GM23338 (cell line): ENCODE measurements around the gene DHRS3. TPM values are rescaled to one million over a fixed set of nuclear protein-coding genes. Genes with fewer than 3 reads are reported as not detected.

Source experiments
- ATAC-seq: fragments of 200-7000 bp; cut with Tn5 transposase; 3 replicates; pipeline ENCODE4 v1.9.1; 2020
- DNase-seq: peaks from one replicate; pipeline ENCODE4 v3.0.0-alpha.2; 2015; ENCODE audit warnings: low spot score
- H2AFZ ChIP-seq: fragments of 200-600 bp; sonication (generic); 2 replicates; pipeline ENCODE4 v1.8.0; 2016; ENCODE audit warnings: antibody characterized with exemption, mild to moderate bottlenecking, moderate library complexity
- H3F3A ChIP-seq: fragments of 200-600 bp; sonication (generic); replicated peaks from 2 replicates; pipeline ENCODE4 v1.8.0; 2017; ENCODE audit warnings: antibody characterized with exemption, mixed run types, low read depth
- H3K27ac ChIP-seq: fragments of 200-600 bp; sonication (generic); 2 replicates; pipeline ENCODE4 v1.6.1; 2016; ENCODE audit warnings: low read depth
- H3K27me3 ChIP-seq: fragments of 200-600 bp; sonication (generic); 2 replicates; pipeline ENCODE4 v1.8.0; 2016; ENCODE audit warnings: mild to moderate bottlenecking, mixed run types, moderate library complexity; ENCODE audit not compliant: insufficient read depth
- H3K36me3 ChIP-seq: fragments of 200-600 bp; sonication (generic); 2 replicates; pipeline ENCODE4 v1.8.0; 2016; ENCODE audit warnings: mild to moderate bottlenecking; ENCODE audit not compliant: insufficient read depth
- H3K4me1 ChIP-seq: fragments of 200-600 bp; sonication (generic); 2 replicates; pipeline ENCODE4 v1.8.0; 2016; ENCODE audit warnings: mild to moderate bottlenecking, moderate library complexity; ENCODE audit not compliant: insufficient read depth
- H3K4me2 ChIP-seq: fragments of 200-600 bp; sonication (generic); 2 replicates; pipeline ENCODE4 v1.7.1; 2017; ENCODE audit warnings: mixed run types
- H3K4me3 ChIP-seq: fragments of 200-600 bp; sonication (generic); 2 replicates; pipeline ENCODE4 v1.6.1; 2016; ENCODE audit warnings: mixed run types
- H3K79me2 ChIP-seq: fragments of 200-600 bp; sonication (generic); replicated peaks from 2 replicates; pipeline ENCODE4 v1.8.0; 2017; ENCODE audit warnings: mild to moderate bottlenecking; ENCODE audit not compliant: insufficient read depth
- H3K9me2 ChIP-seq: fragments of 200-600 bp; sonication (generic); 2 replicates; pipeline ENCODE4 v1.8.0; 2017; ENCODE audit not compliant: insufficient read depth
- H4K20me1 ChIP-seq: fragments of 200-600 bp; sonication (generic); replicated peaks from 2 replicates; pipeline ENCODE4 v1.8.0; 2017; ENCODE audit warnings: mild to moderate bottlenecking; ENCODE audit not compliant: insufficient read depth
- H3K27ac Mint-ChIP-seq: 2 replicates; pipeline ENCODE4 v1.8.0; 2020; ENCODE audit warnings: inconsistent platforms, mild to moderate bottlenecking, moderate library complexity, mixed read lengths
- H3K27me3 Mint-ChIP-seq: 3 replicates; pipeline ENCODE4 v1.8.0; 2022; ENCODE audit warnings: low read depth, mild to moderate bottlenecking, moderate library complexity, mixed read lengths, inconsistent platforms; ENCODE audit not compliant: insufficient read depth, poor library complexity
- H3K36me3 Mint-ChIP-seq: 3 replicates; pipeline ENCODE4 v1.8.0; 2021; ENCODE audit warnings: low read depth, mild to moderate bottlenecking, inconsistent platforms, moderate library complexity, mixed read lengths
- H3K4me1 Mint-ChIP-seq: 3 replicates; pipeline ENCODE4 v1.8.0; 2020; ENCODE audit warnings: mild to moderate bottlenecking, inconsistent platforms, mixed read lengths
- H3K4me3 Mint-ChIP-seq: 3 replicates; pipeline ENCODE4 v1.8.0; 2021; ENCODE audit warnings: moderate library complexity, mild to moderate bottlenecking, inconsistent platforms, mixed read lengths
- H3K9me3 Mint-ChIP-seq: 3 replicates; pipeline ENCODE4 v1.8.0; 2020; ENCODE audit warnings: moderate library complexity, mild to moderate bottlenecking, inconsistent platforms, mixed read lengths
- CREB1 ChIP-seq: fragments of 250-450 bp; sonication (Bioruptor Pico); IDR thresholded peaks from 2 replicates; pipeline ENCODE4 v1.5.0; 2020; ENCODE audit warnings: low read depth, mild to moderate bottlenecking, moderate library complexity
- EZH2 ChIP-seq: fragments of 200-600 bp; sonication (generic); IDR thresholded peaks from one replicate; pipeline ENCODE4 v1.8.0; 2017; ENCODE audit warnings: antibody characterized with exemption, mild to moderate bottlenecking, low read depth; ENCODE audit not compliant: unreplicated experiment
- EZH2phosphoT487 ChIP-seq: fragments of 200-600 bp; sonication (generic); IDR thresholded peaks from one replicate; pipeline ENCODE4 v1.8.1; 2018; ENCODE audit warnings: antibody characterized with exemption; ENCODE audit not compliant: unreplicated experiment
- JUNB ChIP-seq: IDR thresholded peaks from one replicate; pipeline ENCODE4 v1.6.1; 2016; ENCODE audit warnings: antibody characterized with exemption; ENCODE audit not compliant: unreplicated experiment
- NANOG ChIP-seq: IDR thresholded peaks from 2 replicates; pipeline ENCODE4 v1.6.1; 2016; ENCODE audit warnings: antibody characterized with exemption, borderline replicate concordance
- POLR2AphosphoS5 ChIP-seq: IDR thresholded peaks from 2 replicates; pipeline ENCODE4 v1.6.1; 2016; ENCODE audit warnings: antibody characterized with exemption, low read depth
- ZNF114 ChIP-seq: fragments of 250-450 bp; sonication (Bioruptor Pico); IDR thresholded peaks from 2 replicates; pipeline ENCODE4 v1.5.0; 2020; ENCODE audit warnings: mild to moderate bottlenecking, moderate library complexity
- ZNF331 ChIP-seq: fragments of 250-450 bp; sonication (Bioruptor Pico); IDR thresholded peaks from 2 replicates; pipeline ENCODE4 v1.5.0; 2020; ENCODE audit warnings: low read depth, mild to moderate bottlenecking, moderate library complexity
- polyA plus RNA-seq: library from polyadenylated mRNA; unstranded; fragments of >200 nt; fragmentation: Nextera tagmentation; extraction: Ambion mirVana; gene quantifications from 2 replicates; pipeline ENCODE4 v1.2.1, GENCODE V29; 2016
- total RNA-seq: library from RNA; depleted of rRNA; stranded (reverse); fragments of >200 nt; shearing (Covaris generic); gene quantifications from 2 replicates; pipeline ENCODE4 v1.2.3, GENCODE V29; 2014
- TF ChIP-seq, protein P1 (sequence below): fragments of 250-450 bp; sonication (Bioruptor Pico); IDR thresholded peaks from 2 replicates; pipeline ENCODE4 v1.5.0; 2020; ENCODE audit warnings: mild to moderate bottlenecking, moderate library complexity
- TF ChIP-seq, protein P2 (sequence below): IDR thresholded peaks from one replicate; pipeline ENCODE4 v1.6.1; 2018; ENCODE audit warnings: antibody characterized with exemption; ENCODE audit not compliant: unreplicated experiment

The DHRS3 gene
- total and polyA plus RNA-seq, 2 experiments from 2014 or later: 21.0 to 26.0 TPM

DNA sequence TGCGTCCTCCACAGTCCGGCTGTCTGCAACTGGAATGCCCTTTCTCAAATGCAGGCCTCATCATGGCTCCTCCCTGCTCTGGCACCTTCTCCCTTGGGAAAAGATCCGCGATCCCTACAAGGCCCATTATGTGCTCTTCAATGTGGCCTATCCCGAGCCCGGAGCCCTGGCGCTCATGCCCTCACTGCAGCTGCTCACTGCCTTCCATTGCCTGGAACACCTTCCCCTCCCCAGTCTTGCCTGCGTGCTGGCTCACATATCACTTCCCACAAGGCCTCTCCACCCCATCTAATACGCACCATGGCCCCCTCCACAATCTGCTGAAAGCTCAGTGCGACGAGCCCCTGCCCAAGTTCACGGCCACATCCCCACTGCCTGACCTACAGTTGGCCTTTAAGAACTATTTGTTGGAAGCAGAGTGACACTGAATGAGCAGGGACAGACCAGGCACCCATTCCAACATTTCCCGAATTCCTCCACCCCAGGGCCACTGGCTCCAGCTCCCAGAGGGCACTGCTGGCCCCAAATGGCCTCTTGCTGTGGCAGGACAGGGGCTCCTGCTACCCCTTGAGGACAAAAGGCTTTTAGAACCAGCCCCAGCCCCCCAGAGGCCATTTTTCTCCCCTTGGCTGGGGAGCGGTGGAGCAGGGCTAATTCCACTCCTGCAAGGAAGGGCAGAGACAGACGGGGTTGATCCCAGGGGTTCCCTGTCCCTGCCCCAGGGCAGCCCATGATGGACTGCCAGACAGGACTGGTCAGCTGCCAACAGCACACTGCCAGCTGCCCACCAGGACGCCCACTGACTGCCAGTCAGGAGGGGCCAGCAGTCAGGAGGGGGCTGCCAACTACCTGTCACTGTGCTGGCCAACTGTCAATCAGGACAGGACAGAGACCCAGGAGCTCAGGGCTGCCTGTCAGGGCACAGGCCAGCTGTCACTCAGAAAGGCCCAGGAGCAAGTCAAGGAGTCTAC is 64.8 kb downstream of the DHRS3 start:
- TF ChIP-seq EZH2phosphoT487: no peak
- TF ChIP-seq EZH2: no peak
- TF ChIP-seq ZNF114: no peak
- Histone ChIP-seq H3K4me3 (no peak overlapping the region), H3K79me2 (no peaks in the 10 kb centered on the region), H3K9me2 (no peaks in the 10 kb centered on the region), H2AFZ (peak overlapping the region; percentile 52; the same call in 1 of the 2 replicates), H3F3A (no peaks in the 10 kb centered on the region), H3K27ac (no peak overlapping the region), H3K4me2 (no peak overlapping the region), H3K27me3 (no peaks in the 10 kb centered on the region), H3K36me3 (no peaks in the 10 kb centered on the region), H4K20me1 (no peaks in the 10 kb centered on the region), H3K4me1 (peaks cover 4% of the 10 kb centered on the region; the same call in 1 of the 2 replicates)
- DNase-seq (peak; percentile 27), ATAC-seq (peak; percentile 17)
- H3K9me3 Mint-ChIP-seq: peaks cover 13% of the 10 kb centered on the region
- H3K27me3 Mint-ChIP-seq: peaks cover 5% of the 10 kb centered on the region
- no peak overlapping the region for H3K27ac Mint-ChIP-seq
- H3K36me3 Mint-ChIP-seq: peaks cover 13% of the 10 kb centered on the region
- no peak overlapping the region for H3K4me3 Mint-ChIP-seq
- H3K4me1 Mint-ChIP-seq: peaks cover 18% of the 10 kb centered on the region

DNA sequence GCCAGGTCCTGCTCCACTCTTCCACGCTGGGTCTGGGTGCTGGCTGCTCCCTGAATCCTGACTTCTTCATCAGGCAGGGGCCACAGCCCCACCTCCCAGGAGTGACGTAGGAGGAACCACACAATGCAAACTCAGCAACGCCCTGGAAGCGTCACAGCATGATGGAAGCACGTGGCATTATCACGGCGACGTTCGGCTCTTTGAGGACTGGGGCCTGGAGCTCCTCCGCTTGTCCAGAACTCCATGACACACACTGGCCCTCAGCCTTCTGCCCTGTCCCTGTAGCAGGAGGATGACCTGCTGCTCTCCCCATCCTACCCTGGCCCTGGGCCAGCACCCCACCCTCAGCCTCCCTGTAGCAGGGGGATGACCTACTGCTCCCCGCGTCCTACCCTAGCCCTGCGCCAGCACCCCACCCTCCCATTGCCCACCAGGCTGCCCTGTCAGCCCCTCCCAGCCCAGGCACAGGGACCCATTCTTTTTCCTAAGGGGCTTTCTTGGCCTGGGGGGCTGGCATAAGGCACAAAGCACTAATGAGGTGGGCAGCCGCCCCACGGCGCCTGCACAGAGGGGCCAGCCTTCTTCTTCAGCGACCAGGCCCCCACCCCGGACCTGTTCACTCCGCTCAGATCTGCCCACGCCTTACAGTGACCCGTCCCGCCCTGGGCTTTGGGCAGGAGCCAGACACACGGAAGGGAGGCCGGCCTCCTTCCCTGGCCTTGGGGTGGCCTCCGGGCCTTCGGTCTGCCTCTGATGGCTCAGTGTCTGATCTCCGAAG is 65.7 kb downstream of the DHRS3 start:
- Histone ChIP-seq H3K9me2 (no peaks in the 10 kb centered on the region), H3K79me2 (no peaks in the 10 kb centered on the region), H4K20me1 (no peaks in the 10 kb centered on the region), H3K27me3 (no peaks in the 10 kb centered on the region), H3K4me3 (no peak overlapping the region), H3K36me3 (no peaks in the 10 kb centered on the region), H2AFZ (no peak overlapping the region), H3F3A (no peaks in the 10 kb centered on the region), H3K4me2 (no peak overlapping the region), H3K4me1 (peaks cover 4% of the 10 kb centered on the region; the same call in 1 of the 2 replicates), H3K27ac (no peak overlapping the region)
- Mint-ChIP-seq H3K9me3 (peaks cover 9% of the 10 kb centered on the region), H3K27me3 (peaks cover 15% of the 10 kb centered on the region), H3K4me3 (no peak overlapping the region), H3K4me1 (peaks cover 20% of the 10 kb centered on the region), H3K27ac (no peak overlapping the region), H3K36me3 (peaks cover 9% of the 10 kb centered on the region)
- no peak for DNase-seq
- ATAC-seq: no peak
- TF ChIP-seq, protein P1, sequence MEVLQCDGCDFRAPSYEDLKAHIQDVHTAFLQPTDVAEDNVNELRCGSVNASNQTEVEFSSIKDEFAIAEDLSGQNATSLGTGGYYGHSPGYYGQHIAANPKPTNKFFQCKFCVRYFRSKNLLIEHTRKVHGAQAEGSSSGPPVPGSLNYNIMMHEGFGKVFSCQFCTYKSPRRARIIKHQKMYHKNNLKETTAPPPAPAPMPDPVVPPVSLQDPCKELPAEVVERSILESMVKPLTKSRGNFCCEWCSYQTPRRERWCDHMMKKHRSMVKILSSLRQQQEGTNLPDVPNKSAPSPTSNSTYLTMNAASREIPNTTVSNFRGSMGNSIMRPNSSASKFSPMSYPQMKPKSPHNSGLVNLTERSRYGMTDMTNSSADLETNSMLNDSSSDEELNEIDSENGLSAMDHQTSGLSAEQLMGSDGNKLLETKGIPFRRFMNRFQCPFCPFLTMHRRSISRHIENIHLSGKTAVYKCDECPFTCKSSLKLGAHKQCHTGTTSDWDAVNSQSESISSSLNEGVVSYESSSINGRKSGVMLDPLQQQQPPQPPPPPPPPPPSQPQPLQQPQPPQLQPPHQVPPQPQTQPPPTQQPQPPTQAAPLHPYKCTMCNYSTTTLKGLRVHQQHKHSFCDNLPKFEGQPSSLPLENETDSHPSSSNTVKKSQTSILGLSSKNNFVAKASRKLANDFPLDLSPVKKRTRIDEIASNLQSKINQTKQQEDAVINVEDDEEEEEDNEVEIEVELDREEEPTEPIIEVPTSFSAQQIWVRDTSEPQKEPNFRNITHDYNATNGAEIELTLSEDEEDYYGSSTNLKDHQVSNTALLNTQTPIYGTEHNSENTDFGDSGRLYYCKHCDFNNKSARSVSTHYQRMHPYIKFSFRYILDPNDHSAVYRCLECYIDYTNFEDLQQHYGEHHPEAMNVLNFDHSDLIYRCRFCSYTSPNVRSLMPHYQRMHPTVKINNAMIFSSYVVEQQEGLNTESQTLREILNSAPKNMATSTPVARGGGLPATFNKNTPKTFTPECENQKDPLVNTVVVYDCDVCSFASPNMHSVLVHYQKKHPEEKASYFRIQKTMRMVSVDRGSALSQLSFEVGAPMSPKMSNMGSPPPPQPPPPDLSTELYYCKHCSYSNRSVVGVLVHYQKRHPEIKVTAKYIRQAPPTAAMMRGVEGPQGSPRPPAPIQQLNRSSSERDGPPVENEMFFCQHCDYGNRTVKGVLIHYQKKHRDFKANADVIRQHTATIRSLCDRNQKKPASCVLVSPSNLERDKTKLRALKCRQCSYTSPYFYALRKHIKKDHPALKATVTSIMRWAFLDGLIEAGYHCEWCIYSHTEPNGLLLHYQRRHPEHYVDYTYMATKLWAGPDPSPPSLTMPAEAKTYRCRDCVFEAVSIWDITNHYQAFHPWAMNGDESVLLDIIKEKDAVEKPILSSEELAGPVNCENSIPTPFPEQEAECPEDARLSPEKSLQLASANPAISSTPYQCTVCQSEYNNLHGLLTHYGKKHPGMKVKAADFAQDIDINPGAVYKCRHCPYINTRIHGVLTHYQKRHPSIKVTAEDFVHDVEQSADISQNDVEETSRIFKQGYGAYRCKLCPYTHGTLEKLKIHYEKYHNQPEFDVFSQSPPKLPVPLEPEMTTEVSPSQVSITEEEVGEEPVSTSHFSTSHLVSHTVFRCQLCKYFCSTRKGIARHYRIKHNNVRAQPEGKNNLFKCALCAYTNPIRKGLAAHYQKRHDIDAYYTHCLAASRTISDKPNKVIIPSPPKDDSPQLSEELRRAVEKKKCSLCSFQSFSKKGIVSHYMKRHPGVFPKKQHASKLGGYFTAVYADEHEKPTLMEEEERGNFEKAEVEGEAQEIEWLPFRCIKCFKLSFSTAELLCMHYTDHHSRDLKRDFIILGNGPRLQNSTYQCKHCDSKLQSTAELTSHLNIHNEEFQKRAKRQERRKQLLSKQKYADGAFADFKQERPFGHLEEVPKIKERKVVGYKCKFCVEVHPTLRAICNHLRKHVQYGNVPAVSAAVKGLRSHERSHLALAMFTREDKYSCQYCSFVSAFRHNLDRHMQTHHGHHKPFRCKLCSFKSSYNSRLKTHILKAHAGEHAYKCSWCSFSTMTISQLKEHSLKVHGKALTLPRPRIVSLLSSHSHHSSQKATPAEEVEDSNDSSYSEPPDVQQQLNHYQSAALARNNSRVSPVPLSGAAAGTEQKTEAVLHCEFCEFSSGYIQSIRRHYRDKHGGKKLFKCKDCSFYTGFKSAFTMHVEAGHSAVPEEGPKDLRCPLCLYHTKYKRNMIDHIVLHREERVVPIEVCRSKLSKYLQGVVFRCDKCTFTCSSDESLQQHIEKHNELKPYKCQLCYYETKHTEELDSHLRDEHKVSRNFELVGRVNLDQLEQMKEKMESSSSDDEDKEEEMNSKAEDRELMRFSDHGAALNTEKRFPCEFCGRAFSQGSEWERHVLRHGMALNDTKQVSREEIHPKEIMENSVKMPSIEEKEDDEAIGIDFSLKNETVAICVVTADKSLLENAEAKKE (CRISPR knock-in tag): no peak
- TF ChIP-seq, protein P2, sequence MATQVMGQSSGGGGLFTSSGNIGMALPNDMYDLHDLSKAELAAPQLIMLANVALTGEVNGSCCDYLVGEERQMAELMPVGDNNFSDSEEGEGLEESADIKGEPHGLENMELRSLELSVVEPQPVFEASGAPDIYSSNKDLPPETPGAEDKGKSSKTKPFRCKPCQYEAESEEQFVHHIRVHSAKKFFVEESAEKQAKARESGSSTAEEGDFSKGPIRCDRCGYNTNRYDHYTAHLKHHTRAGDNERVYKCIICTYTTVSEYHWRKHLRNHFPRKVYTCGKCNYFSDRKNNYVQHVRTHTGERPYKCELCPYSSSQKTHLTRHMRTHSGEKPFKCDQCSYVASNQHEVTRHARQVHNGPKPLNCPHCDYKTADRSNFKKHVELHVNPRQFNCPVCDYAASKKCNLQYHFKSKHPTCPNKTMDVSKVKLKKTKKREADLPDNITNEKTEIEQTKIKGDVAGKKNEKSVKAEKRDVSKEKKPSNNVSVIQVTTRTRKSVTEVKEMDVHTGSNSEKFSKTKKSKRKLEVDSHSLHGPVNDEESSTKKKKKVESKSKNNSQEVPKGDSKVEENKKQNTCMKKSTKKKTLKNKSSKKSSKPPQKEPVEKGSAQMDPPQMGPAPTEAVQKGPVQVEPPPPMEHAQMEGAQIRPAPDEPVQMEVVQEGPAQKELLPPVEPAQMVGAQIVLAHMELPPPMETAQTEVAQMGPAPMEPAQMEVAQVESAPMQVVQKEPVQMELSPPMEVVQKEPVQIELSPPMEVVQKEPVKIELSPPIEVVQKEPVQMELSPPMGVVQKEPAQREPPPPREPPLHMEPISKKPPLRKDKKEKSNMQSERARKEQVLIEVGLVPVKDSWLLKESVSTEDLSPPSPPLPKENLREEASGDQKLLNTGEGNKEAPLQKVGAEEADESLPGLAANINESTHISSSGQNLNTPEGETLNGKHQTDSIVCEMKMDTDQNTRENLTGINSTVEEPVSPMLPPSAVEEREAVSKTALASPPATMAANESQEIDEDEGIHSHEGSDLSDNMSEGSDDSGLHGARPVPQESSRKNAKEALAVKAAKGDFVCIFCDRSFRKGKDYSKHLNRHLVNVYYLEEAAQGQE: no peak
- TF ChIP-seq POLR2AphosphoS5 (no peak), ZNF114 (no peak), JUNB (no peak), EZH2 (no peak), CREB1 (CRISPR knock-in tag) (no peak), NANOG (no peak), ZNF331 (CRISPR knock-in tag) (no peak)
